GM23338 (cell line): ENCODE results near the gene ERI3. TPM values are rescaled to one million over a fixed set of nuclear protein-coding genes. Genes with fewer than 3 reads are reported as not detected.

Experiments
- ATAC-seq: fragments of 200-7000 bp; cut with Tn5 transposase; 3 replicates; pipeline ENCODE4 v1.9.1; 2020
- DNase-seq: peaks from one replicate; pipeline ENCODE4 v3.0.0-alpha.2; 2015; ENCODE audit warnings: low spot score
- H2AFZ ChIP-seq: fragments of 200-600 bp; sonication (generic); 2 replicates; pipeline ENCODE4 v1.8.0; 2016; ENCODE audit warnings: antibody characterized with exemption, mild to moderate bottlenecking, moderate library complexity
- H3F3A ChIP-seq: fragments of 200-600 bp; sonication (generic); replicated peaks from 2 replicates; pipeline ENCODE4 v1.8.0; 2017; ENCODE audit warnings: antibody characterized with exemption, mixed run types, low read depth
- H3K27ac ChIP-seq: fragments of 200-600 bp; sonication (generic); 2 replicates; pipeline ENCODE4 v1.6.1; 2016; ENCODE audit warnings: low read depth
- H3K27me3 ChIP-seq: fragments of 200-600 bp; sonication (generic); 2 replicates; pipeline ENCODE4 v1.8.0; 2016; ENCODE audit warnings: mild to moderate bottlenecking, mixed run types, moderate library complexity; ENCODE audit not compliant: insufficient read depth
- H3K36me3 ChIP-seq: fragments of 200-600 bp; sonication (generic); 2 replicates; pipeline ENCODE4 v1.8.0; 2016; ENCODE audit warnings: mild to moderate bottlenecking; ENCODE audit not compliant: insufficient read depth
- H3K4me1 ChIP-seq: fragments of 200-600 bp; sonication (generic); 2 replicates; pipeline ENCODE4 v1.8.0; 2016; ENCODE audit warnings: mild to moderate bottlenecking, moderate library complexity; ENCODE audit not compliant: insufficient read depth
- H3K4me2 ChIP-seq: fragments of 200-600 bp; sonication (generic); 2 replicates; pipeline ENCODE4 v1.7.1; 2017; ENCODE audit warnings: mixed run types
- H3K4me3 ChIP-seq: fragments of 200-600 bp; sonication (generic); 2 replicates; pipeline ENCODE4 v1.6.1; 2016; ENCODE audit warnings: mixed run types
- H3K79me2 ChIP-seq: fragments of 200-600 bp; sonication (generic); replicated peaks from 2 replicates; pipeline ENCODE4 v1.8.0; 2017; ENCODE audit warnings: mild to moderate bottlenecking; ENCODE audit not compliant: insufficient read depth
- H3K9me2 ChIP-seq: fragments of 200-600 bp; sonication (generic); 2 replicates; pipeline ENCODE4 v1.8.0; 2017; ENCODE audit not compliant: insufficient read depth
- H4K20me1 ChIP-seq: fragments of 200-600 bp; sonication (generic); replicated peaks from 2 replicates; pipeline ENCODE4 v1.8.0; 2017; ENCODE audit warnings: mild to moderate bottlenecking; ENCODE audit not compliant: insufficient read depth
- H3K27ac Mint-ChIP-seq: 2 replicates; pipeline ENCODE4 v1.8.0; 2020; ENCODE audit warnings: inconsistent platforms, mild to moderate bottlenecking, moderate library complexity, mixed read lengths
- H3K27me3 Mint-ChIP-seq: 3 replicates; pipeline ENCODE4 v1.8.0; 2022; ENCODE audit warnings: low read depth, mild to moderate bottlenecking, moderate library complexity, mixed read lengths, inconsistent platforms; ENCODE audit not compliant: insufficient read depth, poor library complexity
- H3K36me3 Mint-ChIP-seq: 3 replicates; pipeline ENCODE4 v1.8.0; 2021; ENCODE audit warnings: low read depth, mild to moderate bottlenecking, inconsistent platforms, moderate library complexity, mixed read lengths
- H3K4me1 Mint-ChIP-seq: 3 replicates; pipeline ENCODE4 v1.8.0; 2020; ENCODE audit warnings: mild to moderate bottlenecking, inconsistent platforms, mixed read lengths
- H3K4me3 Mint-ChIP-seq: 3 replicates; pipeline ENCODE4 v1.8.0; 2021; ENCODE audit warnings: moderate library complexity, mild to moderate bottlenecking, inconsistent platforms, mixed read lengths
- H3K9me3 Mint-ChIP-seq: 3 replicates; pipeline ENCODE4 v1.8.0; 2020; ENCODE audit warnings: moderate library complexity, mild to moderate bottlenecking, inconsistent platforms, mixed read lengths
- CREB1 ChIP-seq: fragments of 250-450 bp; sonication (Bioruptor Pico); IDR thresholded peaks from 2 replicates; pipeline ENCODE4 v1.5.0; 2020; ENCODE audit warnings: low read depth, mild to moderate bottlenecking, moderate library complexity
- EZH2 ChIP-seq: fragments of 200-600 bp; sonication (generic); IDR thresholded peaks from one replicate; pipeline ENCODE4 v1.8.0; 2017; ENCODE audit warnings: antibody characterized with exemption, mild to moderate bottlenecking, low read depth; ENCODE audit not compliant: unreplicated experiment
- EZH2phosphoT487 ChIP-seq: fragments of 200-600 bp; sonication (generic); IDR thresholded peaks from one replicate; pipeline ENCODE4 v1.8.1; 2018; ENCODE audit warnings: antibody characterized with exemption; ENCODE audit not compliant: unreplicated experiment
- JUNB ChIP-seq: IDR thresholded peaks from one replicate; pipeline ENCODE4 v1.6.1; 2016; ENCODE audit warnings: antibody characterized with exemption; ENCODE audit not compliant: unreplicated experiment
- NANOG ChIP-seq: IDR thresholded peaks from 2 replicates; pipeline ENCODE4 v1.6.1; 2016; ENCODE audit warnings: antibody characterized with exemption, borderline replicate concordance
- POLR2AphosphoS5 ChIP-seq: IDR thresholded peaks from 2 replicates; pipeline ENCODE4 v1.6.1; 2016; ENCODE audit warnings: antibody characterized with exemption, low read depth
- STAT1 ChIP-seq: IDR thresholded peaks from one replicate; pipeline ENCODE4 v1.6.1; 2016; ENCODE audit warnings: antibody characterized with exemption; ENCODE audit not compliant: unreplicated experiment
- ZNF114 ChIP-seq: fragments of 250-450 bp; sonication (Bioruptor Pico); IDR thresholded peaks from 2 replicates; pipeline ENCODE4 v1.5.0; 2020; ENCODE audit warnings: mild to moderate bottlenecking, moderate library complexity
- ZNF331 ChIP-seq: fragments of 250-450 bp; sonication (Bioruptor Pico); IDR thresholded peaks from 2 replicates; pipeline ENCODE4 v1.5.0; 2020; ENCODE audit warnings: low read depth, mild to moderate bottlenecking, moderate library complexity
- polyA plus RNA-seq: library from polyadenylated mRNA; unstranded; fragments of >200 nt; fragmentation: Nextera tagmentation; extraction: Ambion mirVana; gene quantifications from 2 replicates; pipeline ENCODE4 v1.2.1, GENCODE V29; 2016
- total RNA-seq: library from RNA; depleted of rRNA; stranded (reverse); fragments of >200 nt; shearing (Covaris generic); gene quantifications from 2 replicates; pipeline ENCODE4 v1.2.3, GENCODE V29; 2014
- TF ChIP-seq, protein P1 (sequence below): IDR thresholded peaks from 2 replicates; pipeline ENCODE4 v1.6.1; 2016; ENCODE audit warnings: antibody characterized with exemption
- TF ChIP-seq, protein P2 (sequence below), 2 experiments: fragments of 200-600 bp in 1 of 2; sonication (generic) in 1 of 2; conservative IDR thresholded peaks; 2 replicates each; pipeline versions ENCODE4 v1.5.1 to v1.6.1; 2016 to 2017; ENCODE audit warnings: antibody characterized with exemption in 2 of 2, low read depth in 2 of 2, mild to moderate bottlenecking in 2 of 2, moderate library complexity in 1 of 2
- TF ChIP-seq, protein P3 (sequence below): fragments of 250-450 bp; sonication (Bioruptor Pico); IDR thresholded peaks from 2 replicates; pipeline ENCODE4 v1.5.0; 2020; ENCODE audit warnings: mild to moderate bottlenecking, moderate library complexity
- TF ChIP-seq, protein P4 (sequence below): IDR thresholded peaks from one replicate; pipeline ENCODE4 v1.6.1; 2018; ENCODE audit warnings: antibody characterized with exemption; ENCODE audit not compliant: unreplicated experiment

Gene ERI3
- total and polyA plus RNA-seq, 2 experiments from 2014 or later: 63.0 to 70.1 TPM

DNA sequence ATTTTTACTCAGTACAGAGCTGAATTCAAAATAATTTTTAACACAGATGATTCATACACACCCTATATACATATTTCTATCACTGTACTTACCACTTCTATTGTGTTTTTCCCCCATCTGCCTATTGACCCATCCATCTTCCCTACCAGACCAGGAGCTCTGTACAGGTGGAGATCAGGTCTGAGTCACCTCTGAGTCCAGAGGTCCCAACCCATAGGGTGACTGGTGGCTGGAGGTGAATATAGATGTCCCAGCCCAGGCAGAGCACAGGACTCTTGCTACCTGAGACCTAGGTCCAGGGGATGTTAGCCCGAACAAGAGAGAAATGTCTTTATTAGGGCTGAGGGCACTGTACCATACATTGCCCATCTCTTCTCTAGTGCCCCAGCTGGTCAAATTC, 87.0 kb downstream of the ERI3 start:
- no peak for ATAC-seq
- no peaks in the 10 kb centered on the region; the same call in 2 of the 3 replicates for H3K36me3 Mint-ChIP-seq
- DNase-seq: no peak
- no peak overlapping the region for H3K27ac ChIP-seq
- peaks cover 14% of the 10 kb centered on the region for H3K27me3 Mint-ChIP-seq
- H3K27me3 ChIP-seq: no peaks in the 10 kb centered on the region
- TF ChIP-seq ZNF331 (no peak), NANOG (no peak), STAT1 (no peak), EZH2phosphoT487 (no peak), POLR2AphosphoS5 (no peak), JUNB (no peak), EZH2 (no peak), CREB1 (no peak), ZNF114 (no peak)
- TF ChIP-seq, protein P1, sequence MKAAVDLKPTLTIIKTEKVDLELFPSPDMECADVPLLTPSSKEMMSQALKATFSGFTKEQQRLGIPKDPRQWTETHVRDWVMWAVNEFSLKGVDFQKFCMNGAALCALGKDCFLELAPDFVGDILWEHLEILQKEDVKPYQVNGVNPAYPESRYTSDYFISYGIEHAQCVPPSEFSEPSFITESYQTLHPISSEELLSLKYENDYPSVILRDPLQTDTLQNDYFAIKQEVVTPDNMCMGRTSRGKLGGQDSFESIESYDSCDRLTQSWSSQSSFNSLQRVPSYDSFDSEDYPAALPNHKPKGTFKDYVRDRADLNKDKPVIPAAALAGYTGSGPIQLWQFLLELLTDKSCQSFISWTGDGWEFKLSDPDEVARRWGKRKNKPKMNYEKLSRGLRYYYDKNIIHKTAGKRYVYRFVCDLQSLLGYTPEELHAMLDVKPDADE: no peak
- TF ChIP-seq, protein P2, sequence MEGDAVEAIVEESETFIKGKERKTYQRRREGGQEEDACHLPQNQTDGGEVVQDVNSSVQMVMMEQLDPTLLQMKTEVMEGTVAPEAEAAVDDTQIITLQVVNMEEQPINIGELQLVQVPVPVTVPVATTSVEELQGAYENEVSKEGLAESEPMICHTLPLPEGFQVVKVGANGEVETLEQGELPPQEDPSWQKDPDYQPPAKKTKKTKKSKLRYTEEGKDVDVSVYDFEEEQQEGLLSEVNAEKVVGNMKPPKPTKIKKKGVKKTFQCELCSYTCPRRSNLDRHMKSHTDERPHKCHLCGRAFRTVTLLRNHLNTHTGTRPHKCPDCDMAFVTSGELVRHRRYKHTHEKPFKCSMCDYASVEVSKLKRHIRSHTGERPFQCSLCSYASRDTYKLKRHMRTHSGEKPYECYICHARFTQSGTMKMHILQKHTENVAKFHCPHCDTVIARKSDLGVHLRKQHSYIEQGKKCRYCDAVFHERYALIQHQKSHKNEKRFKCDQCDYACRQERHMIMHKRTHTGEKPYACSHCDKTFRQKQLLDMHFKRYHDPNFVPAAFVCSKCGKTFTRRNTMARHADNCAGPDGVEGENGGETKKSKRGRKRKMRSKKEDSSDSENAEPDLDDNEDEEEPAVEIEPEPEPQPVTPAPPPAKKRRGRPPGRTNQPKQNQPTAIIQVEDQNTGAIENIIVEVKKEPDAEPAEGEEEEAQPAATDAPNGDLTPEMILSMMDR (conservative IDR thresholded peaks at IDR 0.05; ENCODE audit: low read depth in 2 of 2): no peak
- TF ChIP-seq, protein P3, sequence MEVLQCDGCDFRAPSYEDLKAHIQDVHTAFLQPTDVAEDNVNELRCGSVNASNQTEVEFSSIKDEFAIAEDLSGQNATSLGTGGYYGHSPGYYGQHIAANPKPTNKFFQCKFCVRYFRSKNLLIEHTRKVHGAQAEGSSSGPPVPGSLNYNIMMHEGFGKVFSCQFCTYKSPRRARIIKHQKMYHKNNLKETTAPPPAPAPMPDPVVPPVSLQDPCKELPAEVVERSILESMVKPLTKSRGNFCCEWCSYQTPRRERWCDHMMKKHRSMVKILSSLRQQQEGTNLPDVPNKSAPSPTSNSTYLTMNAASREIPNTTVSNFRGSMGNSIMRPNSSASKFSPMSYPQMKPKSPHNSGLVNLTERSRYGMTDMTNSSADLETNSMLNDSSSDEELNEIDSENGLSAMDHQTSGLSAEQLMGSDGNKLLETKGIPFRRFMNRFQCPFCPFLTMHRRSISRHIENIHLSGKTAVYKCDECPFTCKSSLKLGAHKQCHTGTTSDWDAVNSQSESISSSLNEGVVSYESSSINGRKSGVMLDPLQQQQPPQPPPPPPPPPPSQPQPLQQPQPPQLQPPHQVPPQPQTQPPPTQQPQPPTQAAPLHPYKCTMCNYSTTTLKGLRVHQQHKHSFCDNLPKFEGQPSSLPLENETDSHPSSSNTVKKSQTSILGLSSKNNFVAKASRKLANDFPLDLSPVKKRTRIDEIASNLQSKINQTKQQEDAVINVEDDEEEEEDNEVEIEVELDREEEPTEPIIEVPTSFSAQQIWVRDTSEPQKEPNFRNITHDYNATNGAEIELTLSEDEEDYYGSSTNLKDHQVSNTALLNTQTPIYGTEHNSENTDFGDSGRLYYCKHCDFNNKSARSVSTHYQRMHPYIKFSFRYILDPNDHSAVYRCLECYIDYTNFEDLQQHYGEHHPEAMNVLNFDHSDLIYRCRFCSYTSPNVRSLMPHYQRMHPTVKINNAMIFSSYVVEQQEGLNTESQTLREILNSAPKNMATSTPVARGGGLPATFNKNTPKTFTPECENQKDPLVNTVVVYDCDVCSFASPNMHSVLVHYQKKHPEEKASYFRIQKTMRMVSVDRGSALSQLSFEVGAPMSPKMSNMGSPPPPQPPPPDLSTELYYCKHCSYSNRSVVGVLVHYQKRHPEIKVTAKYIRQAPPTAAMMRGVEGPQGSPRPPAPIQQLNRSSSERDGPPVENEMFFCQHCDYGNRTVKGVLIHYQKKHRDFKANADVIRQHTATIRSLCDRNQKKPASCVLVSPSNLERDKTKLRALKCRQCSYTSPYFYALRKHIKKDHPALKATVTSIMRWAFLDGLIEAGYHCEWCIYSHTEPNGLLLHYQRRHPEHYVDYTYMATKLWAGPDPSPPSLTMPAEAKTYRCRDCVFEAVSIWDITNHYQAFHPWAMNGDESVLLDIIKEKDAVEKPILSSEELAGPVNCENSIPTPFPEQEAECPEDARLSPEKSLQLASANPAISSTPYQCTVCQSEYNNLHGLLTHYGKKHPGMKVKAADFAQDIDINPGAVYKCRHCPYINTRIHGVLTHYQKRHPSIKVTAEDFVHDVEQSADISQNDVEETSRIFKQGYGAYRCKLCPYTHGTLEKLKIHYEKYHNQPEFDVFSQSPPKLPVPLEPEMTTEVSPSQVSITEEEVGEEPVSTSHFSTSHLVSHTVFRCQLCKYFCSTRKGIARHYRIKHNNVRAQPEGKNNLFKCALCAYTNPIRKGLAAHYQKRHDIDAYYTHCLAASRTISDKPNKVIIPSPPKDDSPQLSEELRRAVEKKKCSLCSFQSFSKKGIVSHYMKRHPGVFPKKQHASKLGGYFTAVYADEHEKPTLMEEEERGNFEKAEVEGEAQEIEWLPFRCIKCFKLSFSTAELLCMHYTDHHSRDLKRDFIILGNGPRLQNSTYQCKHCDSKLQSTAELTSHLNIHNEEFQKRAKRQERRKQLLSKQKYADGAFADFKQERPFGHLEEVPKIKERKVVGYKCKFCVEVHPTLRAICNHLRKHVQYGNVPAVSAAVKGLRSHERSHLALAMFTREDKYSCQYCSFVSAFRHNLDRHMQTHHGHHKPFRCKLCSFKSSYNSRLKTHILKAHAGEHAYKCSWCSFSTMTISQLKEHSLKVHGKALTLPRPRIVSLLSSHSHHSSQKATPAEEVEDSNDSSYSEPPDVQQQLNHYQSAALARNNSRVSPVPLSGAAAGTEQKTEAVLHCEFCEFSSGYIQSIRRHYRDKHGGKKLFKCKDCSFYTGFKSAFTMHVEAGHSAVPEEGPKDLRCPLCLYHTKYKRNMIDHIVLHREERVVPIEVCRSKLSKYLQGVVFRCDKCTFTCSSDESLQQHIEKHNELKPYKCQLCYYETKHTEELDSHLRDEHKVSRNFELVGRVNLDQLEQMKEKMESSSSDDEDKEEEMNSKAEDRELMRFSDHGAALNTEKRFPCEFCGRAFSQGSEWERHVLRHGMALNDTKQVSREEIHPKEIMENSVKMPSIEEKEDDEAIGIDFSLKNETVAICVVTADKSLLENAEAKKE (CRISPR knock-in tag): no peak
- TF ChIP-seq, protein P4, sequence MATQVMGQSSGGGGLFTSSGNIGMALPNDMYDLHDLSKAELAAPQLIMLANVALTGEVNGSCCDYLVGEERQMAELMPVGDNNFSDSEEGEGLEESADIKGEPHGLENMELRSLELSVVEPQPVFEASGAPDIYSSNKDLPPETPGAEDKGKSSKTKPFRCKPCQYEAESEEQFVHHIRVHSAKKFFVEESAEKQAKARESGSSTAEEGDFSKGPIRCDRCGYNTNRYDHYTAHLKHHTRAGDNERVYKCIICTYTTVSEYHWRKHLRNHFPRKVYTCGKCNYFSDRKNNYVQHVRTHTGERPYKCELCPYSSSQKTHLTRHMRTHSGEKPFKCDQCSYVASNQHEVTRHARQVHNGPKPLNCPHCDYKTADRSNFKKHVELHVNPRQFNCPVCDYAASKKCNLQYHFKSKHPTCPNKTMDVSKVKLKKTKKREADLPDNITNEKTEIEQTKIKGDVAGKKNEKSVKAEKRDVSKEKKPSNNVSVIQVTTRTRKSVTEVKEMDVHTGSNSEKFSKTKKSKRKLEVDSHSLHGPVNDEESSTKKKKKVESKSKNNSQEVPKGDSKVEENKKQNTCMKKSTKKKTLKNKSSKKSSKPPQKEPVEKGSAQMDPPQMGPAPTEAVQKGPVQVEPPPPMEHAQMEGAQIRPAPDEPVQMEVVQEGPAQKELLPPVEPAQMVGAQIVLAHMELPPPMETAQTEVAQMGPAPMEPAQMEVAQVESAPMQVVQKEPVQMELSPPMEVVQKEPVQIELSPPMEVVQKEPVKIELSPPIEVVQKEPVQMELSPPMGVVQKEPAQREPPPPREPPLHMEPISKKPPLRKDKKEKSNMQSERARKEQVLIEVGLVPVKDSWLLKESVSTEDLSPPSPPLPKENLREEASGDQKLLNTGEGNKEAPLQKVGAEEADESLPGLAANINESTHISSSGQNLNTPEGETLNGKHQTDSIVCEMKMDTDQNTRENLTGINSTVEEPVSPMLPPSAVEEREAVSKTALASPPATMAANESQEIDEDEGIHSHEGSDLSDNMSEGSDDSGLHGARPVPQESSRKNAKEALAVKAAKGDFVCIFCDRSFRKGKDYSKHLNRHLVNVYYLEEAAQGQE: no peak
- H3K36me3 ChIP-seq: no peaks in the 10 kb centered on the region
- H3K9me3 Mint-ChIP-seq: no peaks in the 10 kb centered on the region
- peaks cover 3% of the 10 kb centered on the region; the same call in 1 of the 2 replicates for H3K79me2 ChIP-seq
- peaks cover 9% of the 10 kb centered on the region for H4K20me1 ChIP-seq
- peaks cover 19% of the 10 kb centered on the region for H3K4me1 Mint-ChIP-seq
- no peaks in the 10 kb centered on the region for H3K9me2 ChIP-seq
- no peak overlapping the region for H2AFZ ChIP-seq
- no peaks in the 10 kb centered on the region for H3F3A ChIP-seq
- H3K4me1 ChIP-seq: peaks cover 5% of the 10 kb centered on the region; the same call in 1 of the 2 replicates
- no peak overlapping the region for H3K4me3 Mint-ChIP-seq
- no peak overlapping the region for H3K4me3 ChIP-seq
- no peak overlapping the region for H3K4me2 ChIP-seq
- H3K27ac Mint-ChIP-seq: no peak overlapping the region
